ENCODE measurements around the gene MBD3. TPM values are rescaled to one million over a fixed set of nuclear protein-coding genes. Genes with fewer than 3 reads are reported as not detected.

Gene MBD3
- total RNA-seq, 2 experiments from 2014 or later = 34.3 to 35.2 TPM

GRCh38 chr19:1567848-1568227 is 24.8 kb downstream of the MBD3 start:
- CTCF ChIA-PET = no interaction called here
- Histone ChIP-seq H3K4me1 (ENCODE audit: insufficient read depth, low read length) (peaks cover 13% of the 10 kb centered on the region), H3K36me3 (ENCODE audit: insufficient read depth, low read length) (no peaks in the 10 kb centered on the region), H3K27ac (ENCODE audit: low read depth in 1 of 2, low read length in 2 of 2) (no peak overlapping the region), H3K27me3 (ENCODE audit: control insufficient read depth in 1 of 2, insufficient read depth in 2 of 2, low read length in 2 of 2) (no peaks in the 10 kb centered on the region), H3K4me3 (ENCODE audit: low read length) (no peak overlapping the region), H3K9me3 (ENCODE audit: control insufficient read depth in 1 of 2, insufficient read depth in 1 of 2, low read length in 2 of 2) (no peaks in the 10 kb centered on the region)
- intact Hi-C loops (cut with DNase I, micrococcal nuclease) = loop anchor here in 1 of 2 experiments (1.0 to 2.0 kb wide), 2 partner anchors 23 to 37 kb away; partner anchors contain the start of gene UQCR11
- peak in 1 of 14 experiments; percentile 51 for DNase-seq
- POLR2A ChIA-PET = no interaction called here
- ATAC-seq (ENCODE audit: poor library complexity) = peak; percentile 38
- Mint-ChIP-seq H3K4me3 (no peak overlapping the region), H3K27me3 (peaks cover 4% of the 10 kb centered on the region), H3K36me3 (ENCODE audit: low read depth) (no peaks in the 10 kb centered on the region), H3K9me3 (no peaks in the 10 kb centered on the region), H3K27ac (no peak overlapping the region), H3K4me1 (ENCODE audit: low read depth) (peaks cover 4% of the 10 kb centered on the region)
- TF ChIP-seq CTCF (IDR thresholded peaks at IDR 0.05) = no peak

GRCh38 chr19:1567116-1567847 is 25.4 kb downstream of the MBD3 start:
- H3K4me1 Mint-ChIP-seq (ENCODE audit: low read depth) = peaks cover 4% of the 10 kb centered on the region
- H3K9me3 ChIP-seq (ENCODE audit: control insufficient read depth in 1 of 2, insufficient read depth in 1 of 2, low read length in 2 of 2) = no peaks in the 10 kb centered on the region
- TF ChIP-seq CTCF (IDR thresholded peaks at IDR 0.05) = no peak
- H3K27ac ChIP-seq (ENCODE audit: low read depth in 1 of 2, low read length in 2 of 2) = no peak overlapping the region
- peaks cover 13% of the 10 kb centered on the region for H3K4me1 ChIP-seq (ENCODE audit: insufficient read depth, low read length)
- H3K36me3 ChIP-seq (ENCODE audit: insufficient read depth, low read length) = no peaks in the 10 kb centered on the region
- ATAC-seq (ENCODE audit: poor library complexity) (no peak), DNase-seq (peak in 3 of 14 experiments; percentile 18 to 40 (median 30))
- peaks cover 4% of the 10 kb centered on the region for H3K27me3 Mint-ChIP-seq
- no peak overlapping the region for H3K4me3 Mint-ChIP-seq
- no peaks in the 10 kb centered on the region for H3K27me3 ChIP-seq (ENCODE audit: control insufficient read depth in 1 of 2, insufficient read depth in 2 of 2, low read length in 2 of 2)
- intact Hi-C loops (cut with DNase I, micrococcal nuclease) = no loop called here
- ChIA-PET POLR2A (interaction anchor here (0.5 kb wide), 1 partner anchor 31 kb away, joined by 3 read pairs; no protein-coding TSS in a partner anchor), CTCF (no interaction called here)
- no peak overlapping the region for H3K4me3 ChIP-seq (ENCODE audit: low read length)
- H3K9me3 Mint-ChIP-seq = no peaks in the 10 kb centered on the region
- H3K36me3 Mint-ChIP-seq (ENCODE audit: low read depth) = no peaks in the 10 kb centered on the region
- no peak overlapping the region for H3K27ac Mint-ChIP-seq

GRCh38 chr19:1566392-1567115 is 26.1 kb downstream of the MBD3 start:
- no peak overlapping the region for H3K4me3 ChIP-seq (ENCODE audit: low read length)
- H3K4me1 Mint-ChIP-seq (ENCODE audit: low read depth) = peaks cover 4% of the 10 kb centered on the region

More at GRCh38 chr19:1566392-1567115, 26.1 kb downstream of the MBD3 start:
- Histone ChIP-seq H3K36me3 (ENCODE audit: insufficient read depth, low read length) (no peaks in the 10 kb centered on the region), H3K27me3 (ENCODE audit: control insufficient read depth in 1 of 2, insufficient read depth in 2 of 2, low read length in 2 of 2) (no peaks in the 10 kb centered on the region), H3K4me1 (ENCODE audit: insufficient read depth, low read length) (peaks cover 13% of the 10 kb centered on the region), H3K9me3 (ENCODE audit: control insufficient read depth in 1 of 2, insufficient read depth in 1 of 2, low read length in 2 of 2) (no peaks in the 10 kb centered on the region), H3K27ac (ENCODE audit: low read depth in 1 of 2, low read length in 2 of 2) (no peak overlapping the region)
- H3K4me3 Mint-ChIP-seq = no peak overlapping the region
- no peak for TF ChIP-seq CTCF (IDR thresholded peaks at IDR 0.05)
- ATAC-seq (ENCODE audit: poor library complexity) (no peak), DNase-seq (no peak)
- H3K9me3 Mint-ChIP-seq = no peaks in the 10 kb centered on the region
- POLR2A ChIA-PET = interaction anchor here (0.5 kb wide), 1 partner anchor 32 kb away, joined by 3 read pairs; no protein-coding TSS in a partner anchor
- intact Hi-C loops (cut with DNase I, micrococcal nuclease) = no loop called here
- H3K36me3 Mint-ChIP-seq (ENCODE audit: low read depth) = no peaks in the 10 kb centered on the region
- no peak overlapping the region for H3K27ac Mint-ChIP-seq
- CTCF ChIA-PET = no interaction called here
- H3K27me3 Mint-ChIP-seq = peaks cover 4% of the 10 kb centered on the region
